OCI-LY7 (cell line): ENCODE data around the gene CERS3. TPM values are rescaled to one million over a fixed set of nuclear protein-coding genes. Genes with fewer than 3 reads are reported as not detected.

Experiments used
- BruUV-seq: library from RNA; stranded (reverse); fragments of 400-500 nt; replicated peaks from 2 replicates; lab custom pipeline; 2021; lab: Mats Ljungman, UMichigan
- CTCF ChIA-PET: fragments of 300-600 bp; sonication (Branson Sonifier 250); formaldehyde crosslinking; loops from one replicate; lab custom pipeline; 2022; ENCODE audit warnings: antibody characterized with exemption; ENCODE audit not compliant: unreplicated experiment; lab: Charles Lee
- POLR2A ChIA-PET: fragments of 300-600 bp; sonication (Branson Sonifier 250); formaldehyde crosslinking; loops from one replicate; lab custom pipeline; 2022; ENCODE audit warnings: antibody characterized with exemption; lab: Charles Lee
- DNase-seq: peaks from one replicate; pipeline ENCODE4 v3.0.0-alpha.2; 2015; ENCODE audit warnings: low spot score
- H2AFZ ChIP-seq: fragments of 200-600 bp; sonication (generic), shearing (Covaris generic); 2 replicates; pipeline ENCODE4 v1.6.1; 2014; ENCODE audit warnings: mild to moderate bottlenecking, antibody characterized with exemption, low read length, moderate library complexity
- H3K27ac ChIP-seq: fragments of 200-600 bp; sonication (generic); 2 replicates; pipeline ENCODE4 v1.5.1; 2014; ENCODE audit warnings: mixed run types, low read depth, mild to moderate bottlenecking, moderate library complexity, low read length, inconsistent platforms; ENCODE audit not compliant: poor library complexity, severe bottlenecking
- H3K36me3 ChIP-seq: fragments of 200-600 bp; sonication (generic); 2 replicates; pipeline ENCODE4 v1.6.1; 2014; ENCODE audit warnings: mild to moderate bottlenecking, antibody characterized with exemption, low read length, moderate library complexity, mixed read lengths; ENCODE audit not compliant: insufficient read depth
- H3K4me1 ChIP-seq: fragments of 200-600 bp; sonication (generic); 2 replicates; pipeline ENCODE4 v1.5.1; 2014; ENCODE audit warnings: mild to moderate bottlenecking, low read length; ENCODE audit not compliant: insufficient read depth, poor library complexity, severe bottlenecking
- H3K4me2 ChIP-seq: fragments of 200-600 bp; sonication (generic); 2 replicates; pipeline ENCODE4 v1.6.1; 2014; ENCODE audit warnings: mild to moderate bottlenecking, low read length
- H3K4me3 ChIP-seq: fragments of 200-600 bp; sonication (generic); 2 replicates; pipeline ENCODE4 v1.5.1; 2014; ENCODE audit warnings: mild to moderate bottlenecking, low read depth, low read length; ENCODE audit not compliant: poor library complexity, severe bottlenecking
- H3K79me2 ChIP-seq: fragments of 200-600 bp; sonication (generic); 2 replicates; pipeline ENCODE4 v1.6.1; 2016; ENCODE audit warnings: low read depth, mild to moderate bottlenecking, low read length, moderate library complexity, mixed read lengths; ENCODE audit not compliant: insufficient read depth
- H3K9me2 ChIP-seq: fragments of 200-600 bp; sonication (generic); 2 replicates; pipeline ENCODE4 v1.6.1; 2016; ENCODE audit warnings: mild to moderate bottlenecking, low read length, mixed read lengths; ENCODE audit not compliant: insufficient read depth
- H3K9me3 ChIP-seq: fragments of 200-600 bp; sonication (generic); 2 replicates; pipeline ENCODE4 v1.6.1; 2014; ENCODE audit warnings: mild to moderate bottlenecking, mixed run types, low read length, mixed read lengths
- H4K20me1 ChIP-seq: fragments of 200-600 bp; sonication (generic); 2 replicates; pipeline ENCODE4 v1.6.1; 2014; ENCODE audit warnings: mild to moderate bottlenecking, antibody characterized with exemption, low read length, moderate library complexity, mixed read lengths; ENCODE audit not compliant: insufficient read depth
- EZH2phosphoT487 ChIP-seq: fragments of 200-600 bp; sonication (generic); IDR thresholded peaks from 2 replicates; pipeline ENCODE4 v1.6.1; 2018; ENCODE audit warnings: low read depth, borderline replicate concordance, mild to moderate bottlenecking, mixed run types, antibody characterized with exemption, low read length, moderate library complexity, mixed read lengths
- intact Hi-C: fragments of 100-400 bp; cut with micrococcal nuclease; formaldehyde crosslinking; loops from one replicate; pipeline ENCODE4 v1.10.0; 2022; ENCODE audit not compliant: unreplicated experiment
- total RNA-seq, 2 experiments: library from RNA; depleted of rRNA in 1 of 2; stranded (reverse); fragments of >200 nt in 1 of 2; shearing (Covaris generic) in 1 of 2; gene quantifications; 2 replicates each; pipeline ENCODE4 v1.2.3, GENCODE V29; 2014 to 2022
- TF ChIP-seq, protein P1 (sequence below): fragments of 200-600 bp; sonication (generic); conservative IDR thresholded peaks from 2 replicates; pipeline ENCODE4 v1.5.1; 2014; ENCODE audit warnings: mild to moderate bottlenecking, antibody characterized with exemption, low read length, moderate library complexity, mixed read lengths

The CERS3 gene
- total RNA-seq, 2 experiments from 2014 or later: 0.88 TPM; not detected in 1

DNA sequence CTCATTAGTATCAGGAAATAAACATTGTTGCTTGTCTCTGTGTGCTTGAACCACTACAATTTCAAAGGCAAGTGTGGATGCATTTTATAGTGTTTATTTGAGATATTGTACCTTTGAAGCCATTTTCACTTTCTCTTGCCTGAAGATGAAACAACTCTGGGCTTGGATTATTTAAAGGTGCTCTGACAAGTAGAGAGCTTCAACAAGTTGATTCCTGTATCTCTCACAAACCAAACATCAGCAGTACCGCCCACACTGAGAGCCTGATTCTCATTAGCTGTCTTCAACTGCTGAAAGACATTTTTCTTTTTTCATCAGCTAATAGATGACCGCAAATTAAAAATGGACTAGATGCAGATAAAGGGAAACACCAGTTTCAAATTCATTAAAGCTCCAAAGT is 806 bp upstream of the CERS3 start:
- Histone ChIP-seq H3K4me3 (no peak overlapping the region), H3K9me3 (no peaks in the 10 kb centered on the region), H3K27ac (no peak overlapping the region), H4K20me1 (no peaks in the 10 kb centered on the region), H3K9me2 (no peaks in the 10 kb centered on the region), H3K4me1 (no peaks in the 10 kb centered on the region), H3K79me2 (no peaks in the 10 kb centered on the region), H3K4me2 (no peak overlapping the region), H3K36me3 (no peaks in the 10 kb centered on the region), H2AFZ (no peak overlapping the region)
- no peak for DNase-seq
- intact Hi-C loops: no loop called here
- POLR2A ChIA-PET: interaction anchor here (1.4 kb wide), 1 partner anchor 43 kb away, joined by 3 read pairs; no protein-coding TSS in a partner anchor
- BruUV-seq: no TSS peak
- TF ChIP-seq, protein P1, sequence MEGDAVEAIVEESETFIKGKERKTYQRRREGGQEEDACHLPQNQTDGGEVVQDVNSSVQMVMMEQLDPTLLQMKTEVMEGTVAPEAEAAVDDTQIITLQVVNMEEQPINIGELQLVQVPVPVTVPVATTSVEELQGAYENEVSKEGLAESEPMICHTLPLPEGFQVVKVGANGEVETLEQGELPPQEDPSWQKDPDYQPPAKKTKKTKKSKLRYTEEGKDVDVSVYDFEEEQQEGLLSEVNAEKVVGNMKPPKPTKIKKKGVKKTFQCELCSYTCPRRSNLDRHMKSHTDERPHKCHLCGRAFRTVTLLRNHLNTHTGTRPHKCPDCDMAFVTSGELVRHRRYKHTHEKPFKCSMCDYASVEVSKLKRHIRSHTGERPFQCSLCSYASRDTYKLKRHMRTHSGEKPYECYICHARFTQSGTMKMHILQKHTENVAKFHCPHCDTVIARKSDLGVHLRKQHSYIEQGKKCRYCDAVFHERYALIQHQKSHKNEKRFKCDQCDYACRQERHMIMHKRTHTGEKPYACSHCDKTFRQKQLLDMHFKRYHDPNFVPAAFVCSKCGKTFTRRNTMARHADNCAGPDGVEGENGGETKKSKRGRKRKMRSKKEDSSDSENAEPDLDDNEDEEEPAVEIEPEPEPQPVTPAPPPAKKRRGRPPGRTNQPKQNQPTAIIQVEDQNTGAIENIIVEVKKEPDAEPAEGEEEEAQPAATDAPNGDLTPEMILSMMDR: no peak
- TF ChIP-seq EZH2phosphoT487: no peak
- CTCF ChIA-PET: no interaction called here

DNA sequence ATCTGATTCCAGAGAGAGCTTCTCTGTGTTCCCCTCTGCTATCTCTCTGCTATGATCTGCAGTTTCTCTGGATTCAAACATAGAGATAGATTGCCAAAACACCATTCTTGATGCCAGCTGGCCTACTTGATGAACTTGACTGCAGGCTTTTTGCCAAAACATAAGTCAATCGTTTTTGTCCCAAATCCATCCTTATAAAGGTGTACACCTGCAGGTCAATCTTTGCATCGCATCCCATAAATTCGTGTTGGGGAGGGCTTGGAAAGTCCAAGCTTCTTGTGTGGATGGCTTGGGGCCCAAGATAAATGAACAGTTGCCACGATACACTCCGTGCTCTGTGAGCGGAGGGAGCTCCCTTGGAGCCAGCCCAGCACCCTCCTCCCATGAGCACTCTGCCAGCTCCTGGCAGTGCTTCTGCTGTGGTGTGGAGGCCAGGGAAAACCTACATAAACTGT is 2.7 kb downstream of the CERS3 start:
- Histone ChIP-seq H2AFZ (no peak overlapping the region), H3K36me3 (no peaks in the 10 kb centered on the region), H3K79me2 (no peaks in the 10 kb centered on the region), H3K4me1 (no peaks in the 10 kb centered on the region), H3K9me3 (no peaks in the 10 kb centered on the region), H3K4me2 (no peak overlapping the region), H4K20me1 (no peaks in the 10 kb centered on the region), H3K4me3 (no peak overlapping the region), H3K9me2 (no peaks in the 10 kb centered on the region), H3K27ac (no peak overlapping the region)
- no peak for TF ChIP-seq EZH2phosphoT487
- TF ChIP-seq, protein P1: no peak
- BruUV-seq: no TSS peak
- ChIA-PET POLR2A (no interaction called here), CTCF (no interaction called here)
- DNase-seq: no peak
- intact Hi-C loops: no loop called here

DNA sequence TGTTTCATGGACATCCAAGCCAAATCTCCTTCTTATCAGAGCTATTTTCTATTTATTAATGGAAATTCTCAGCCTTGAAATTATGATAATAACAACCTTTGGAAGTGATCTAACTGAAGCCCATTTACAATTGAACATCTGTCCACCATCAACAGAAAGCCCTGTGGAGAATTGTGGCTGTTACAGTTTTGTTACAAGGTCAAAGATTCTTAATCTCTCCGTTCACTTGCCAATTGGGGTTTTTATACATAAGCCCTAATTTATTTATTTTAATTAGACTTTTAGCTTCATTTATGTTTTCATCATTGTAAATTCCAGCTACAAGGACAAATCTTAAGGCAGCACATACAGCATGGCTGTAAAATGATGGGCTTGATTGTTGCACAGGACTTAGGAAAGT is 3.3 kb downstream of the CERS3 start:
- ChIA-PET CTCF (no interaction called here), POLR2A (interaction anchor here (0.6 kb wide), 1 partner anchor 465 kb away, joined by 3 read pairs; no protein-coding TSS in a partner anchor)
- intact Hi-C loops: no loop called here
- no peaks in the 10 kb centered on the region for H3K4me1 ChIP-seq
- DNase-seq: no peak
- no peak overlapping the region for H3K4me2 ChIP-seq
- no peaks in the 10 kb centered on the region for H4K20me1 ChIP-seq
- no peak for TF ChIP-seq EZH2phosphoT487
- TF ChIP-seq, protein P1: no peak
- H3K9me2 ChIP-seq: no peaks in the 10 kb centered on the region
- H3K79me2 ChIP-seq: no peaks in the 10 kb centered on the region
- no peak overlapping the region for H3K4me3 ChIP-seq
- no TSS peak for BruUV-seq
- no peak overlapping the region for H2AFZ ChIP-seq
- H3K36me3 ChIP-seq: no peaks in the 10 kb centered on the region
- no peak overlapping the region for H3K27ac ChIP-seq
- no peaks in the 10 kb centered on the region for H3K9me3 ChIP-seq
